ENCODE measurements around the gene PLCH1. TPM values are rescaled to one million over a fixed set of nuclear protein-coding genes. Genes with fewer than 3 reads are reported as not detected.

The PLCH1 gene
- total and polyA plus RNA-seq, 9 of the 15 experiments (the other 6 are each of a cell fraction or from before 2014, with no cell fraction given) = 0.17 to 0.62 (median 0.40) TPM

GRCh38 chr3:155369735-155370134, 375.1 kb downstream of the PLCH1 start:
- H3K9me1 ChIP-seq (ENCODE audit: control insufficient read depth, insufficient read depth, low read length) = no peaks in the 10 kb centered on the region
- intact Hi-C loops (cut with micrococcal nuclease) = no loop called here
- H3K79me2 ChIP-seq (ENCODE audit: control insufficient read depth, insufficient read depth, low read length) = no peaks in the 10 kb centered on the region
- no peak overlapping the region for H3K4me3 ChIP-seq
- no peak overlapping the region for H2AFZ ChIP-seq (ENCODE audit: low read depth, low read length)
- in situ Hi-C loops (cut with MboI) = loop anchor here (25.0 kb wide), 1 partner anchor 493 kb away; the partner anchor contains the start of genes GMPS and SLC33A1
- H3K4me2 ChIP-seq (ENCODE audit: insufficient read depth, low read length) = no peak overlapping the region
- DNase-seq (ENCODE audit: extremely low read depth in 1 of 4, low spot score in 3 of 4) (no peak), FAIRE-seq (no peak), ATAC-seq (no peak)
- CTCF ChIA-PET (ENCODE audit: low intra/inter-chr PET ratio) = no interaction called here
- no peak overlapping the region for H3K9ac ChIP-seq (ENCODE audit: insufficient read depth in 1 of 2, low read depth in 2 of 2, low read length in 2 of 2)
- no peaks in the 10 kb centered on the region for H4K20me1 ChIP-seq (replicated peaks; ENCODE audit: control insufficient read depth, insufficient read depth, low read length)
- H3K9me3 ChIP-seq (replicated peaks; ENCODE audit: control insufficient read depth, insufficient read depth, low read depth, low read length) = peaks cover 4% of the 10 kb centered on the region; the same call in 1 of the 2 replicates
- no peak overlapping the region for H3K27ac ChIP-seq (ENCODE audit: extremely low read depth, low read depth, low read length)
- no peaks in the 10 kb centered on the region for H3K36me3 ChIP-seq (ENCODE audit: control insufficient read depth, insufficient read depth, low read length)
- H3K27me3 ChIP-seq (ENCODE audit: control insufficient read depth in 2 of 2, insufficient read depth in 2 of 2, low read length in 2 of 2) = no peaks in the 10 kb centered on the region
- H3K4me1 ChIP-seq (replicated peaks in 1 of 2; ENCODE audit: control insufficient read depth in 2 of 2, insufficient read depth in 2 of 2, low read length in 2 of 2) = peaks cover 0 to 12% of the 10 kb centered on the region in 2 experiments; a peak in 3 of 5 replicates
- WGBS (ENCODE audit: insufficient coverage, low coverage, missing lambda C conversion rate) = 46% methylated on average over 3 of the region's 3 CpGs
- BruUV-seq (replicated peaks) = no TSS peak
- POLR2A ChIA-PET = interaction anchor here (0.6 kb wide), 1 partner anchor 930 kb away, joined by 3 read pairs; no protein-coding TSS in a partner anchor
- TF ChIP-seq, protein P1, sequence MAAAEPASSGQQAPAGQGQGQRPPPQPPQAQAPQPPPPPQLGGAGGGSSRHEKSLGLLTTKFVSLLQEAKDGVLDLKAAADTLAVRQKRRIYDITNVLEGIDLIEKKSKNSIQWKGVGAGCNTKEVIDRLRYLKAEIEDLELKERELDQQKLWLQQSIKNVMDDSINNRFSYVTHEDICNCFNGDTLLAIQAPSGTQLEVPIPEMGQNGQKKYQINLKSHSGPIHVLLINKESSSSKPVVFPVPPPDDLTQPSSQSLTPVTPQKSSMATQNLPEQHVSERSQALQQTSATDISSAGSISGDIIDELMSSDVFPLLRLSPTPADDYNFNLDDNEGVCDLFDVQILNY (CRISPR knock-in tag; IDR thresholded peaks at IDR 0.05) = no peak
- TF ChIP-seq CLOCK (CRISPR knock-in tag; IDR thresholded peaks at IDR 0.05; ENCODE audit: borderline replicate concordance) (no peak), SIN3A (IDR thresholded peaks at IDR 0.05; ENCODE audit: borderline replicate concordance in 2 of 2, control insufficient read depth in 1 of 2, low read depth in 2 of 2, low read length in 2 of 2) (no peak), ZNF696 (CRISPR knock-in tag; conservative IDR thresholded peaks at IDR 0.05) (no peak), ZNF197 (CRISPR knock-in tag; IDR thresholded peaks at IDR 0.05; ENCODE audit: low read depth) (no peak), ESRRA (IDR thresholded peaks at IDR 0.05; ENCODE audit: borderline replicate concordance, low read depth) (no peak), ZNF766 (CRISPR knock-in tag; conservative IDR thresholded peaks at IDR 0.05) (no peak), PML (IDR thresholded peaks at IDR 0.05; ENCODE audit: low read length) (no peak)
- TF ChIP-seq, protein P2, sequence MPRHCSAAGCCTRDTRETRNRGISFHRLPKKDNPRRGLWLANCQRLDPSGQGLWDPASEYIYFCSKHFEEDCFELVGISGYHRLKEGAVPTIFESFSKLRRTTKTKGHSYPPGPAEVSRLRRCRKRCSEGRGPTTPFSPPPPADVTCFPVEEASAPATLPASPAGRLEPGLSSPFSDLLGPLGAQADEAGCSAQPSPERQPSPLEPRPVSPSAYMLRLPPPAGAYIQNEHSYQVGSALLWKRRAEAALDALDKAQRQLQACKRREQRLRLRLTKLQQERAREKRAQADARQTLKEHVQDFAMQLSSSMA (CRISPR knock-in tag; IDR thresholded peaks at IDR 0.05) = no peak
- TF ChIP-seq, protein P3, sequence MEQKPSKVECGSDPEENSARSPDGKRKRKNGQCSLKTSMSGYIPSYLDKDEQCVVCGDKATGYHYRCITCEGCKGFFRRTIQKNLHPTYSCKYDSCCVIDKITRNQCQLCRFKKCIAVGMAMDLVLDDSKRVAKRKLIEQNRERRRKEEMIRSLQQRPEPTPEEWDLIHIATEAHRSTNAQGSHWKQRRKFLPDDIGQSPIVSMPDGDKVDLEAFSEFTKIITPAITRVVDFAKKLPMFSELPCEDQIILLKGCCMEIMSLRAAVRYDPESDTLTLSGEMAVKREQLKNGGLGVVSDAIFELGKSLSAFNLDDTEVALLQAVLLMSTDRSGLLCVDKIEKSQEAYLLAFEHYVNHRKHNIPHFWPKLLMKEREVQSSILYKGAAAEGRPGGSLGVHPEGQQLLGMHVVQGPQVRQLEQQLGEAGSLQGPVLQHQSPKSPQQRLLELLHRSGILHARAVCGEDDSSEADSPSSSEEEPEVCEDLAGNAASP (IDR thresholded peaks at IDR 0.05) = no peak
- TF ChIP-seq, protein P4, sequence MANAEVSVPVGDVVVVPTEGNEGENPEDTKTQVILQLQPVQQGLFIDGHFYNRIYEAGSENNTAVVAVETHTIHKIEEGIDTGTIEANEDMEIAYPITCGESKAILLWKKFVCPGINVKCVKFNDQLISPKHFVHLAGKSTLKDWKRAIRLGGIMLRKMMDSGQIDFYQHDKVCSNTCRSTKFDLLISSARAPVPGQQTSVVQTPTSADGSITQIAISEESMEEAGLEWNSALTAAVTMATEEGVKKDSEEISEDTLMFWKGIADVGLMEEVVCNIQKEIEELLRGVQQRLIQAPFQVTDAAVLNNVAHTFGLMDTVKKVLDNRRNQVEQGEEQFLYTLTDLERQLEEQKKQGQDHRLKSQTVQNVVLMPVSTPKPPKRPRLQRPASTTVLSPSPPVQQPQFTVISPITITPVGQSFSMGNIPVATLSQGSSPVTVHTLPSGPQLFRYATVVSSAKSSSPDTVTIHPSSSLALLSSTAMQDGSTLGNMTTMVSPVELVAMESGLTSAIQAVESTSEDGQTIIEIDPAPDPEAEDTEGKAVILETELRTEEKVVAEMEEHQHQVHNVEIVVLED (CRISPR knock-in tag; IDR thresholded peaks at IDR 0.05) = no peak

Measured in K562 (cell line).